ENCODE results near the gene CBX3.

GRCh38 chr7:26191974-26192479 lies 9.5 kb upstream of the CBX3 start:
- TF ChIP-seq, protein P1, sequence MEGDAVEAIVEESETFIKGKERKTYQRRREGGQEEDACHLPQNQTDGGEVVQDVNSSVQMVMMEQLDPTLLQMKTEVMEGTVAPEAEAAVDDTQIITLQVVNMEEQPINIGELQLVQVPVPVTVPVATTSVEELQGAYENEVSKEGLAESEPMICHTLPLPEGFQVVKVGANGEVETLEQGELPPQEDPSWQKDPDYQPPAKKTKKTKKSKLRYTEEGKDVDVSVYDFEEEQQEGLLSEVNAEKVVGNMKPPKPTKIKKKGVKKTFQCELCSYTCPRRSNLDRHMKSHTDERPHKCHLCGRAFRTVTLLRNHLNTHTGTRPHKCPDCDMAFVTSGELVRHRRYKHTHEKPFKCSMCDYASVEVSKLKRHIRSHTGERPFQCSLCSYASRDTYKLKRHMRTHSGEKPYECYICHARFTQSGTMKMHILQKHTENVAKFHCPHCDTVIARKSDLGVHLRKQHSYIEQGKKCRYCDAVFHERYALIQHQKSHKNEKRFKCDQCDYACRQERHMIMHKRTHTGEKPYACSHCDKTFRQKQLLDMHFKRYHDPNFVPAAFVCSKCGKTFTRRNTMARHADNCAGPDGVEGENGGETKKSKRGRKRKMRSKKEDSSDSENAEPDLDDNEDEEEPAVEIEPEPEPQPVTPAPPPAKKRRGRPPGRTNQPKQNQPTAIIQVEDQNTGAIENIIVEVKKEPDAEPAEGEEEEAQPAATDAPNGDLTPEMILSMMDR (IDR thresholded peaks at IDR 0.05; ENCODE audit: low read depth, low read length) = no peak
- TF ChIP-seq EZH2phosphoT487 (IDR thresholded peaks at IDR 0.05; ENCODE audit: low read depth) = no peak
